Measurements from ENCODE around the gene ADGRV1.
"Not testable (repeated sequence)": the region's sequence is repeated elsewhere in the genome, so short reads cannot be mapped to it uniquely, and the experiment has no call there.

Gene ADGRV1

GRCh38 chr5:91042936-91043255, 484.3 kb downstream of the ADGRV1 start:
- DNase-seq, result no peak

GRCh38 chr5:91048073-91048472, 489.5 kb downstream of the ADGRV1 start:
- DNase-seq, result no peak

- no peak for DNase-seq
Measured at GRCh38 chr5:91049112-91049511, 490.5 kb downstream of the ADGRV1 start.

DNA sequence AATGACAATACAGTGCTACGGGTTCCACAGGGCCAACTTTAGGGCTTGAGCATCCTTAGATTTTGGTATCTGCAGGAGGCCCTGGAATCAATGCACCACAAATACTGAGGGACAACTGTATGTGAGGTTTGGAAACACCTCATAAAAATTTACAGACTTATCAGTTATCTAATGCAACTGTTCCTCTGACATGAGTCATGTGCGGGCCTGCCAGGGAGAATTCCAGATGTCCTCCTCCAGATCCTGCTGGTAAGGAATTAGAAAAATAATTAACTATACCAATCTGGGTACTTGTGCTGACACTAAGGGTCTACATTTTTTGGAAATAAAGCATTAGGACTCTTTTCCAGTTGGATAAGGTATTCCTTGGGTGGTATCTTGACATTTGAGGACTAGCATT, 491.2 kb downstream of the ADGRV1 start:
- DNase-seq, result no peak

DNA sequence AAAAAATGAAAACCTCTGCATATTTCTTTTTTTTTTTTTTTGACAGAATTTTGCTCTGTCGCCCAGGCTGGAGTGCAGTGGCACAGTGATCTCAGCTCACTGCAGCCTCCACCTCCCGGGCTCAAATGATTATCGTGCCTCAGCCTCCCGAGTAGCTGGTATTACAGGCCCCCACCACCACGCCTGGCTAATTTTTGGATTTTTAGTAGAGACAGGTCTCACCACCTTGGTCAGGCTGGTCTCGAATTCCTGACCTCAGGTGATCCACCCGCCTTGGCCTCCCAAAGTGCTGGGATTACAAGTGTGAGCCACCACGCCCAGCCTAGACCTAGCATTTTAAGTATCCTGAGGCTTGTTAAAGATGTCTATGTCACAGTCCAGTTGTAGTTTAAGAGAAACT, 493.8 kb downstream of the ADGRV1 start:
- DNase-seq, result not testable (repeated sequence)

- DNase-seq, result no peak
Measured at GRCh38 chr5:91052977-91053740, 494.6 kb downstream of the ADGRV1 start.

- no peak for DNase-seq
Measured at GRCh38 chr5:91053741-91054025, 495.1 kb downstream of the ADGRV1 start.

GRCh38 chr5:91058155-91058554, 499.6 kb downstream of the ADGRV1 start:
- DNase-seq, result no peak

GRCh38 chr5:91058575-91058974, 500.0 kb downstream of the ADGRV1 start:
- DNase-seq, result no peak

GRCh38 chr5:91059409-91059808, 500.8 kb downstream of the ADGRV1 start:
- no peak for DNase-seq

GRCh38 chr5:91061094-91061493, 502.5 kb downstream of the ADGRV1 start:
- DNase-seq, result no peak

GRCh38 chr5:91061946-91062562, 503.5 kb downstream of the ADGRV1 start:
- DNase-seq, result no peak

GRCh38 chr5:91063098-91063690, 504.6 kb downstream of the ADGRV1 start:
- not testable (repeated sequence) for DNase-seq

- DNase-seq, result no peak
Measured at GRCh38 chr5:91065496-91065895, 506.9 kb downstream of the ADGRV1 start.

DNA sequence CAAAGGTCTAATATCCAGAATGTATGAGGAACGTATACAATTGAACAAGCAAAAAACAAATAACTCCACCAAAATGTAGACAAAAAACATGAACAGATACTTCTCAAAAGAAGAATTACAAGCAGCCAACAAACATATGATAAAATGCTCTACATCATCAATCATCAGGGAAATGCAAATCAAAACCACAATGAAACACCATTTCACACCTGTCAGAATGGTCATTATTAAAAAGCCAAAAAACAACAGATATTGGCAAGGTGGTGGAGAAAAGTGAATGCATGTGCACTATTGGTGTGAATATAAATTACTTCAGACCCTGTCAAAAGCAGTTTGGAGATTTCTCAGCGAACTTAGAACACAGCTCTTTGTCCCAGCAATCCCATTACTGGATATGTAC, 510.8 kb downstream of the ADGRV1 start:
- DNase-seq, result no peak

DNA sequence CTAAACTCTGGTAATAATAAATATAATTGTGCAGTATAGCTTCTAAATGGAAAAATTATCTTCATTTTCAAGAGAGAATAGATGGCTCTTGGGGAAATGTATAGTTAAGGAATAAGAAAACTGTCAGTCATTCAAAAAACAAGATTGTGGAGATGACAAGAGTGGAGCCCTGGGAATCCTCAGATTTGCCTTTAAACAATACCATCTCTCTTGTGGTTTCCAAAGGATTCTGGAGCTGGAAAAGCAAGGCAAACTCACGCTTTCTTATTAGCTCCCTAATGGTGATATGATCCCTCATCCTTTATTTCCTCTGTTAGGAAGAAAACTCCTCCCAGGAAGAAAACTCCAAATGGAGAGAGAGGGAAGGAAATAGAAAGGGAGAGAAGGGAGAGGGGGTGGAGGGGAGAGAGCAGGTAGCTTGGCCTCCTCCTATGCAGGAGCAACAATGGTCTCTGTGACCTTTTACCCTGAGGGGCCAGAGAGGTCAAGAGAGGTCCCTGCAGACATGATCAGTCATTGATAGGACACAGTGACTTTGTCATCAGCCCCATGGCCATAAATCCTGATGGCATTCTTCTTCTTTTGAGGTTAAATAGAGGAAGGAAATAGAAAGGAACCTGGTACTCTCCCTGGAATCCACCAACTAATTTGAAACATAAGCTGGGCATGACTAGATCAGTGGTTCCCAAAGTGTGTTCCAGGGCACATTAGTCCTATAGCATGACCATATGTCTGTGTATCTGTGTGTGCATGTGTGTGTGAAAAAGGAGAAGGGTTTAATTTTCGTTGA, 512.4 kb downstream of the ADGRV1 start:
- DNase-seq, result no peak

GRCh38 chr5:91072881-91073280, 514.3 kb downstream of the ADGRV1 start:
- DNase-seq, result no peak

- no peak for DNase-seq
Measured at GRCh38 chr5:91074615-91075014, 516.0 kb downstream of the ADGRV1 start.

GRCh38 chr5:91076138-91076537, 517.5 kb downstream of the ADGRV1 start:
- DNase-seq, result no peak

DNA sequence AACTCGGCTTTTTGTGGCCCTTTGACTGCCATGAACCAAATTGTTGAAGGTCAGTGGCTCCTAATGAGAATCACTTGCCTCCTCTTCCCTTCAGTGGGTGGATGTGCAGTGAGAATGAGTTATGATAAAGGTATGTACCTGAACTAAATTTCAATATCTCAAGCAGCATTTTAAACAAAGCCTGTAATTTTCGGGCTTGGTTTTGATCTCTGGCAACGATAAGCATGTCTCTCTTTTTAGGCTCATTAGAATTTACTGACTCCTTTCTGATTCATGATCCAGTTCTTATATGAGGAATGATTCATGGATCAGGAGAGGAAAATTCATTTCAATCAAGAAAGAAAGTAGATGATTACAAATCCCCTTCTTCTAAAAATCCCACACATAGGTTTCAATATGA, 519.0 kb downstream of the ADGRV1 start:
- no peak for DNase-seq

DNA sequence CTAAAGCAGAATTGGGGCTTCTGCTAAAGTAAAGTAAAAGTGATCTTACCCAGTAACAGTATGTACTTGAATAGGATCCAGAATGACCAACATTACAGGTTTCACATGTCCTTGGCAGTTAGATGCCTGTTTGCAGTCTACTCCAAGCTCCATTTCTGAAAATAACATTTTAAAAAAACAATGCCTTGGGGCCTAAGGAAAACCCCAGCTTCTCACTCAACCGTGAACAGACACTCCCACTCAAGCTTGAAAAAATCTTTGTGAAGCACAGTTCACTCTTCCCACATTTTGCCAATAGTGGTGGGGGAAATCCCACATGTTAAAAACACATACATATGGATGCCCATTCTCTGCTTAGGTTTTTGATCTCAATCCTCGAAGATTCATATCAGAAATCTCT, 520.4 kb downstream of the ADGRV1 start:
- DNase-seq, result no peak

- DNase-seq, result no peak
Measured at GRCh38 chr5:91089758-91090157, 531.2 kb downstream of the ADGRV1 start.

GRCh38 chr5:91090995-91091394, 532.4 kb downstream of the ADGRV1 start:
- no peak for DNase-seq
